Gastrocnemius medialis (tissue), 4 donors: ENCODE results near the gene TNIK. TPM values are rescaled to one million over a fixed set of nuclear protein-coding genes. Genes with fewer than 3 reads are reported as not detected.

Source experiments
- ATAC-seq, 2 donors: fragments of 150-250 bp; one replicate each; pipeline ENCODE4 v1.9.1; 2016
- DNase-seq, 2 donors: peaks; one replicate each; pipeline ENCODE4 v3.0.0-alpha.2; 2019
- H3K27ac ChIP-seq, 4 donors: fragments of 200-600 bp; sonication (generic); 1 replicate in 1 of 4; 2 replicates in 3 of 4; pipeline ENCODE4 v1.5.1; 2016 to 2018; ENCODE audit warnings: mild to moderate bottlenecking in 2 of 4, moderate library complexity in 1 of 4
- H3K27me3 ChIP-seq, 3 donors: fragments of 200-600 bp; sonication (generic) in 2 of 3; 1 replicate in 1 of 3; 2 replicates in 2 of 3; pipeline versions ENCODE4 v1.5.1 to v1.6.0; 2016 to 2019; ENCODE audit warnings: mild to moderate bottlenecking in 1 of 3, moderate library complexity in 1 of 3
- H3K36me3 ChIP-seq, 2 donors: fragments of 200-600 bp; sonication (generic) in 1 of 2; one replicate each; pipeline ENCODE4 v1.5.1; 2017 to 2018
- H3K4me1 ChIP-seq, 2 donors: fragments of 200-600 bp; sonication (generic) in 1 of 2; one replicate each; pipeline ENCODE4 v1.5.1; 2016 to 2017; ENCODE audit warnings: mild to moderate bottlenecking in 2 of 2
- H3K4me3 ChIP-seq, 4 donors: fragments of 200-600 bp; sonication (generic) in 3 of 4; 1 replicate in 1 of 4; 2 replicates in 3 of 4; pipeline ENCODE4 v1.5.1; 2016 to 2019; ENCODE audit warnings: mild to moderate bottlenecking in 2 of 4
- H3K9me3 ChIP-seq, 3 donors: fragments of 200-600 bp; sonication (generic) in 2 of 3; 1 replicate in 1 of 3; 2 replicates in 2 of 3; pipeline ENCODE4 v1.5.1; 2016 to 2019
- POLR2A ChIP-seq, 2 donors: fragments of 450-650 bp; IDR thresholded peaks; one replicate each; pipeline ENCODE4 v1.6.1; 2017; ENCODE audit warnings: antibody characterized with exemption in 2 of 2, mild to moderate bottlenecking in 2 of 2, moderate library complexity in 2 of 2
- in situ Hi-C, 4 donors: fragments of 200-750 bp; cut with MboI; loops; one replicate each; pipeline versions ENCODE4 v1.15.0 to v1.8.0; 2017; ENCODE audit warnings: low sequenced_read_pairs in 4 of 4
- intact Hi-C: fragments of 100-400 bp; cut with DNase I; formaldehyde crosslinking; loops from one replicate; pipeline ENCODE4 v1.15.1; 2023; ENCODE audit warnings: low total_unique reads
- total RNA-seq, 4 donors: library from RNA; depleted of rRNA; stranded (reverse); fragments of >200 nt; gene quantifications; one replicate each; pipeline versions ENCODE4 v1.1.0 to v1.2.3, GENCODE V29; 2016
- TF ChIP-seq, protein P1 (sequence below), 5 experiments: fragments of 450-650 bp in 3 of 5; fragments of 200-600 bp in 2 of 5; sonication (generic) in 2 of 5; IDR thresholded peaks in 4 of 5; conservative IDR thresholded peaks in 1 of 5; 1 replicate in 4 of 5; 2 replicates in 1 of 5; pipeline ENCODE4 v1.5.1; 2016 to 2019; ENCODE audit warnings: antibody characterized with exemption in 5 of 5, mild to moderate bottlenecking in 3 of 5, moderate library complexity in 3 of 5

Gene TNIK
- total RNA-seq, 4 donors from 2014 or later = 5.2 to 19.7 (median 10.6) TPM

DNA sequence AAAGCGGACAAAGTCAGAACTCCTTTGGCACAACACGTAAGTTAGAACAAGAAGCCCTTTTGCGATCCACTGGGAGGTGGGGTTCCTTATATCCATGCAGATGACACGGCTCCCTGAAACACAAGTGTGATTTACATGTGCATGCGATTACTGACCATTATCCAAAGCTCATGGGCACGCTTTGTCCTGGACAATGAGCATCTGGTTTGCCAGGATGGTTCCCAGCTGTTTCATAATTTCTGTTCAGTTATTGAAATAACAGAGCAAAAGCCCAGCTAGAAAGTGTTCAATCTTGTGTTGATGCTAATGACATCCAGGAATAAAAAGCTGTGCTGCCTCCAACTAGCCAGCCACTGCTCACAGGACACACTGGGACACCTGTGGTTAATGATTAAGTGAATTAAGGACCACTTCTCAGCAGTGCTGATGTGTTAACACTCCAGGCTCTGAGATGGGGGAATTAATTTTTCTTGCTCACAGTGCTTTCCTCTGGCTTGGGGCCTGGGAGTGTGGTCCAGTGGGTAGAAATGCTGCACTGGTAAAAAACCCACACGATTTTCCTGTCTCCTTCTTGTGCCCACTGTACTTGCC, 310.6 kb downstream of the TNIK start:
- no peak for DNase-seq
- H3K4me1 ChIP-seq = no peaks in the 10 kb centered on the region
- no peak for ATAC-seq
- TF ChIP-seq POLR2A (IDR thresholded peaks at IDR 0.05) = no peak
- TF ChIP-seq, protein P1, sequence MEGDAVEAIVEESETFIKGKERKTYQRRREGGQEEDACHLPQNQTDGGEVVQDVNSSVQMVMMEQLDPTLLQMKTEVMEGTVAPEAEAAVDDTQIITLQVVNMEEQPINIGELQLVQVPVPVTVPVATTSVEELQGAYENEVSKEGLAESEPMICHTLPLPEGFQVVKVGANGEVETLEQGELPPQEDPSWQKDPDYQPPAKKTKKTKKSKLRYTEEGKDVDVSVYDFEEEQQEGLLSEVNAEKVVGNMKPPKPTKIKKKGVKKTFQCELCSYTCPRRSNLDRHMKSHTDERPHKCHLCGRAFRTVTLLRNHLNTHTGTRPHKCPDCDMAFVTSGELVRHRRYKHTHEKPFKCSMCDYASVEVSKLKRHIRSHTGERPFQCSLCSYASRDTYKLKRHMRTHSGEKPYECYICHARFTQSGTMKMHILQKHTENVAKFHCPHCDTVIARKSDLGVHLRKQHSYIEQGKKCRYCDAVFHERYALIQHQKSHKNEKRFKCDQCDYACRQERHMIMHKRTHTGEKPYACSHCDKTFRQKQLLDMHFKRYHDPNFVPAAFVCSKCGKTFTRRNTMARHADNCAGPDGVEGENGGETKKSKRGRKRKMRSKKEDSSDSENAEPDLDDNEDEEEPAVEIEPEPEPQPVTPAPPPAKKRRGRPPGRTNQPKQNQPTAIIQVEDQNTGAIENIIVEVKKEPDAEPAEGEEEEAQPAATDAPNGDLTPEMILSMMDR (IDR thresholded peaks at IDR 0.05 in 4 of 5, conservative IDR thresholded peaks at IDR 0.05 in 1 of 5) = no peak
- no peaks in the 10 kb centered on the region for H3K36me3 ChIP-seq
- H3K4me3 ChIP-seq = no peak overlapping the region
- intact Hi-C loops (no loop called here), in situ Hi-C loops (loop anchor here in 2 of 4 donors (25.0 kb wide), 1 partner anchor 413 kb away; no protein-coding TSS in a partner anchor)
- H3K27me3 ChIP-seq = no peaks in the 10 kb centered on the region
- H3K27ac ChIP-seq = no peak overlapping the region
- no peaks in the 10 kb centered on the region for H3K9me3 ChIP-seq

DNA sequence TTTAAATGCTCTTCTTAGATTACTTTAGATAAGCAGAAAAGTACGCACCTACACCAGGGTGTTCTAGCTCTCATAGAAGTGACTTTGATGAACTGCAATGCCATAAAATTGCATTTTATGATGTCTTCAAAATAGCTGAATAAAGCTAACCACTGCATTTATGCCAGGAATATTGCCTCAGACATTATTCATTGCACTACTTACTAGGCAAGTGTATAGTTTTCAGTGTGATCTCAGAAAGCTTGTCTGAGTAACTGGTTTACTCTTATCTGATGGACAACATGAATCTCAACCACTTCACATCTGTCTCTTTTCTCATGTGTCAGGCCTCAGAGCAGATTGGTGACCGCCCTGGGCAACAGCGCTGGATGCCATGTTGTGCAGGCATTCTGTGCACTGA, 314.4 kb downstream of the TNIK start:
- intact Hi-C loops (no loop called here), in situ Hi-C loops (no loop called here)

DNA sequence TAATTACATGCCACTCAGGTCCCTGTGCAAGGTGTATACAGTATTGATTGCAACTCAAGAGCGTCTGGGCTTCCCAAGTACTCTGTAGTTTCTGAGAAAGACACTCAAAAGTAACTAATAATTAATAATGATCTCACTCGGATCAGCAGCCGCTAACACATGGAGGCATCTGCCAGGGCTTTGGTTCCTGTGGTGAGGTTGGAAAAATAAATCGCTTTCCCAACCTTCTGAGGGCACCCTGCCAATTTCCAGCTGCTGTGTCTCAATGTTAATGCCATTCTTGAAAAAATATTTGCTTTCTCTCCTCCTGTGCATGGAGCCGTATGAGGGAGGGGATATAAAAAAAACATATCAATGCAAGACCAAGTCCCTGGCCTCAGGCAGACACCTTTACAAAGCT, 317.2 kb downstream of the TNIK start:
- DNase-seq (no peak), ATAC-seq (no peak)
- no peak for TF ChIP-seq POLR2A (IDR thresholded peaks at IDR 0.05)
- TF ChIP-seq, protein P1 (IDR thresholded peaks at IDR 0.05 in 4 of 5, conservative IDR thresholded peaks at IDR 0.05 in 1 of 5) = no peak
- Histone ChIP-seq H3K36me3 (peaks cover 0 to 20% of the 10 kb centered on the region in 2 donors), H3K4me3 (no peak overlapping the region), H3K27me3 (no peaks in the 10 kb centered on the region), H3K4me1 (no peaks in the 10 kb centered on the region), H3K9me3 (no peaks in the 10 kb centered on the region), H3K27ac (no peak overlapping the region)
- in situ Hi-C loops (no loop called here), intact Hi-C loops (no loop called here)

More for the DNA sequence above, 314.4 kb downstream of the TNIK start:
- Histone ChIP-seq H3K9me3 (no peaks in the 10 kb centered on the region), H3K27me3 (no peaks in the 10 kb centered on the region), H3K4me3 (no peak overlapping the region), H3K27ac (no peak overlapping the region), H3K4me1 (no peaks in the 10 kb centered on the region), H3K36me3 (no peaks in the 10 kb centered on the region)
- no peak for ATAC-seq
- TF ChIP-seq, protein P1 (IDR thresholded peaks at IDR 0.05 in 4 of 5, conservative IDR thresholded peaks at IDR 0.05 in 1 of 5) = no peak
- no peak for TF ChIP-seq POLR2A (IDR thresholded peaks at IDR 0.05)
- no peak for DNase-seq

DNA sequence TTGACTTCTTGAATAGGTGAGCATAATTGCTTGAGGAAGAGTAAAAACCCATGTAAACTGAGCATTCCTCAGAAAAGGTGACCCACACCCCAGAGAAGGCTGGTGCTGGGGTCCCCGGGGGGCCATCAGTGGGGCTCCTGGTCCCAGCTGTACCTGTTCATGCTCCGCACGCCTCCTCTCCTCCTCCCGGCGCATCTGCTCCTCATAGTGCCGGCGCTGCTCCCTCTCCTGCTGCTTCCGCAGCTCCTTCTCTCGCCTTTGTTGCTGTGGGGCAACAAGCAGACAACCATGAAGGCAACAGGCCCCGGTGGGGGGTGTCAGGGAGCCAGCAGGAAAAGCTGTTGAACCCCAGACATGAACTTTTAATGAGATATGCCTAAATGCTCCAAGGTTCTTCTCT, 320.0 kb downstream of the TNIK start:
- H3K36me3 ChIP-seq = peaks cover 0 to 34% of the 10 kb centered on the region in 2 donors
- intact Hi-C loops (no loop called here), in situ Hi-C loops (no loop called here)
- no peak for TF ChIP-seq POLR2A (IDR thresholded peaks at IDR 0.05)
- TF ChIP-seq, protein P1 (IDR thresholded peaks at IDR 0.05 in 4 of 5, conservative IDR thresholded peaks at IDR 0.05 in 1 of 5) = no peak
- no peaks in the 10 kb centered on the region for H3K4me1 ChIP-seq
- no peaks in the 10 kb centered on the region for H3K9me3 ChIP-seq
- H3K27ac ChIP-seq = no peak overlapping the region
- DNase-seq = no peak
- no peak for ATAC-seq
- no peaks in the 10 kb centered on the region for H3K27me3 ChIP-seq
- H3K4me3 ChIP-seq = no peak overlapping the region

DNA sequence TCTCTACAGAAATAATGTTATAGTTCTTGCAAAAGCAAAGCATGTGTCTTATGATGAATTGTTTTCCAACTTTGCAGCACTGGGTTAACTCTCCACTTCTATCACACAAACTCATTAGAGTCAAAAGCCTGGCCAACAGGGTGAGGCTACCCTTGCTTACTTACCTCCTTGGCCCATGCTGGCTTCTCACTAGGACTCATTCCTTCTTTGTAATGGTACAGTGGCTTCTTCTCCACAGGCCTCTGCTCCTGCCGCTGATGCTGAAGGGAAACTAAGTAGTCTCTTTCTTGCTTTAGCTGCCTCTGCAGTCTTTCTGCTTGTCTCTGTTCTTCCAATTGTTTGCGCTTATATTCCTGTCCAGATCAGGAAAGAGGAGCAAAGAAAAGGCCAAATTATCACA, 322.2 kb downstream of the TNIK start:
- in situ Hi-C loops = no loop called here
- DNase-seq (no peak), ATAC-seq (no peak)
- Histone ChIP-seq H3K27me3 (no peaks in the 10 kb centered on the region), H3K4me1 (no peaks in the 10 kb centered on the region), H3K36me3 (peaks cover 0 to 45% of the 10 kb centered on the region in 2 donors), H3K4me3 (no peak overlapping the region), H3K27ac (no peak overlapping the region), H3K9me3 (no peaks in the 10 kb centered on the region)
- intact Hi-C loops = no loop called here
- no peak for TF ChIP-seq POLR2A (IDR thresholded peaks at IDR 0.05)
- TF ChIP-seq, protein P1 (IDR thresholded peaks at IDR 0.05 in 4 of 5, conservative IDR thresholded peaks at IDR 0.05 in 1 of 5) = no peak
